HG02642 (cell line): Measurements from ENCODE around the gene KTI12.

ENCODE experiments used
- ATAC-seq: cut with Tn5 transposase; IDR thresholded peaks from one replicate; pipeline ENCODE4 v1.9.1; 2021; ENCODE audit warnings: mild to moderate bottlenecking; ENCODE audit not compliant: unreplicated experiment, poor library complexity

KTI12 gene

DNA sequence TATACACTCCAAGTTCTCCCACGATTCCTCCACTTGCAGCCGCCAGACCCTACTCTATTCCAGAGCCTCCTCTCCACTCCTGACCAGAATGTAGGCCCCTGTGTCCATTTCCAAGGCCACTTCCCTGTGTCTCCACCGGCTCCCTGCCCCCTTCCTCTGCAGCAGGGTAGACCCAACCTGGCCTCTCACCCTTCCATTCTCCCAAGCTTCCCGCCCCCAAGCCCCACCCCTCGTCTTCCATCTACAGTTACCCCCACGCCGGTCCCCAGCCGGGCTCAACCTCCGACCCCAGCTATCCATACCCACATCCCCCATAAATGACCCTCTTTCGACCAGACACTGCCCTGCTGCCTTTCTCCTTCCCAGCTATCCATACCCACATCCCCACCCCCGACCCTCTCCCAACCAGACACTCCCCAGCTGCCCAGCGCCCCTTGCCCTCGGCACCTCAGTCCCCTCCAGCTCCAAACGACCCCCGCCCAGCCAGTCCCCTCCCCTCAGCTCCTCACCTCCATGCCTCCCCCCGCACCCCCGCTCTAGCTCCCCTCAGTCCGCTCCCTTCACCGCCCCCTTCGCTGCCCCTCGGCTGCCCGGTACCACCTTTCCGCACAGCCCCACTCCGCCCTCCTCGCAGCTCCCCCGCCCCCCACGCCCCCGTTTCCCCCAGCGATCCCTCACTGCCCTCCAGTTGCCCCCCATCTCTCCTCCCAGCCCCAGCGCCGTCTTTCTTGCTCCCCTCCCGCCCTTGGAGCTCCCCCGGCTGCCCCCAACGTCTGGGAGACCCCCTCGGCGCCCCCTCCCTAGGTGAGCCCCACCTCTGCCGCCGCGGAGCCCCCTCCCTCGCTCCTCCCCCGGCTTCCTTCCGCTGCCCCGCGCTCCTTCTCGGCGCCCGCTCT lies 43.8 kb downstream of the KTI12 start:
- no peak for ATAC-seq

DNA sequence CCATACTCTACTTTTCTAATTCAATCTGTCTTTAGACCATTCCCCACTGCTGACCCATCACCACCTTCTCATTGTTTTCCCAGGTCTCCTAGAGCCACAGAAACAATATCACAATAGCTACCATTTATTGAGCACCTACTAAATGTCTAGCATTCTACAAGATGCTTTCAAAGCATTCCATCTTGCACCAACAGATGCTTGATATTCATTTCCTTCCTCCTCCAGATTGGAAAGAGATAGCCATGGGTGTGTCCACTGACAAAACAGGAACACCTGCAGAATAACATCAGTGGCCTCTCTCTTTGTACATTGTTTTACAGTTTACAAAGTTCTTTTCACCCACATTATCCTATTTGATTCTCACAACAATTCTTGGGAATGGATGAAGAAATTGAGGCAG lies 45.4 kb downstream of the KTI12 start:
- ATAC-seq = no peak

DNA sequence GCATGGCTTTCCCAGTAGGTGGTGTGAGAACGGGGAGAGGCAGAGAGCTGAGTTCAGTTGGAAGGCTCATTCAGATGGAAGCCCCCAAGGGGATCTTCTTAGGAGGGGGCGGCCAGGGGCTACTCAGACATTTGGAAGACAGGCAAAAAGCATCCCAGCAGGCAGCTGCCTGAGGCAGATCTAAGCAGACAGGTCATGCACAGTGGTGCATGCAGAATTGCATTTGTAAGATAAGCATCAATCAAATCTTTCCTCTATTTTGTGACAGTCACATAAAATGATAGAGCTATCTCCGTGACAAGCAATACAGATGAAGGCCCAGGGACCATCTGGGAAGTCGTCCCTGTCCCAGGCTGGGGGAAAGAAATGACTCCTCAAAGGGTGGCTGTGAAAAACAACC lies 46.9 kb downstream of the KTI12 start:
- ATAC-seq = no peak

GRCh38 chr1:51982161-51982560 lies 51.4 kb downstream of the KTI12 start:
- ATAC-seq = no peak
